GM12892 (cell line): ENCODE measurements around the gene PHF19.

Experiments
- POLR2A ChIP-seq: IDR thresholded peaks from 2 replicates; pipeline ENCODE4 v1.6.1; 2011; ENCODE audit warnings: low read depth, low read length, control low read depth
- POLR2AphosphoS5 ChIP-seq: IDR thresholded peaks from 2 replicates; pipeline ENCODE4 v1.6.1; 2011; ENCODE audit warnings: low read depth, low read length, control low read depth
- TAF1 ChIP-seq: IDR thresholded peaks from 2 replicates; pipeline ENCODE4 v1.6.1; 2011; ENCODE audit warnings: low read depth, mild to moderate bottlenecking, control low read depth, low read length, borderline replicate concordance

DNA sequence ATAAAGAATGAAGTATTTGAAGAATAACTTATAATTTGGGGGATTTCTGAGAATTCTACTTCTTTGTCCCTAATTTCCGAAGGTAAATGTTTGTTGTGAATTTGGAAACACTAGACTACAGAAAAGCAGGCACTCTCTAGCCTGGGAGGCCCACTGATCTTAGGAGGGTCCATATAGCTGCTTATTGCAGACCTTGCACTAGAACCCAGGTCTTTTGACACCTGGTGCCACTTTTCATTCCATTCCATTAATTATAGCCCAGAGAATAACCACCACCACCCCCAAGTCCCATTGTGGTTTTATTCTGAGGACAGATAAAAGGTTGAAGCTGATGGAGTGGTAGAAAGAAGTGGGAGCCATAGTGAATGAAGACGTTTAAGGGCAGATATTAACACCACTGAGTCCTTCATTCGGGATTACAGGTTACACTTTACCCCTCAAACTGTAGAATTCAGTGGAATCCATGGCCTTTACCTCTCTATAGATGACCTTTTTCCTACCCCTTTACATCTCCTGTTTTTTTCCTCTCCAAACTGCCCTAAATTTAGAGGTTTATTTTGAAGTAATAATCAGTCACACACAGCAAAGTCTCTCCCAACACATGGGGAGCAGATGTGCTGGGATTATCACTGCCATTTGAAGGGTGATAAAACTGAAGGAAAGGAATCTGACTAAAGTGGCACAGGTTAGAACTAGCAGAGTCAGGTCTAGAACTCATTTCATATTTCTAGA lies 22.2 kb downstream of the PHF19 start:
- no peak for TF ChIP-seq POLR2AphosphoS5
- no peak for TF ChIP-seq POLR2A
- no peak for TF ChIP-seq TAF1
